Progenitor cell of endocrine pancreas (in vitro differentiated cells): ENCODE data around the gene RNF207. TPM values are rescaled to one million over a fixed set of nuclear protein-coding genes. Genes with fewer than 3 reads are reported as not detected.

ENCODE experiments used
- DNase-seq: peaks from one replicate; pipeline ENCODE4 v3.0.0; 2021; ENCODE audit warnings: low spot score; ENCODE audit not compliant: unreplicated experiment
- H3K27ac Mint-ChIP-seq: 2 replicates; pipeline ENCODE4 v1.8.0; 2021; ENCODE audit warnings: mild to moderate bottlenecking, moderate library complexity, mixed read lengths
- H3K27me3 Mint-ChIP-seq: 2 replicates; pipeline ENCODE4 v1.8.0; 2021; ENCODE audit warnings: mixed read lengths
- H3K36me3 Mint-ChIP-seq: 2 replicates; pipeline ENCODE4 v1.8.0; 2022; ENCODE audit warnings: mixed read lengths; ENCODE audit not compliant: insufficient read depth
- H3K4me1 Mint-ChIP-seq: 2 replicates; pipeline ENCODE4 v1.8.0; 2021; ENCODE audit warnings: low read depth, mixed read lengths
- H3K4me3 Mint-ChIP-seq: 2 replicates; pipeline ENCODE4 v1.8.0; 2021; ENCODE audit warnings: low read depth, mild to moderate bottlenecking, moderate library complexity, mixed read lengths
- H3K9me3 Mint-ChIP-seq: 2 replicates; pipeline ENCODE4 v1.8.0; 2021; ENCODE audit warnings: low read depth, mixed read lengths
- total RNA-seq: library from RNA; stranded (reverse); gene quantifications from 2 replicates; pipeline ENCODE4 v1.2.1, GENCODE V29; 2021
- TF ChIP-seq, protein P1 (sequence below): fragments of 200-600 bp; sonication (generic); IDR thresholded peaks from one replicate; pipeline ENCODE4 v1.5.0; 2021; ENCODE audit warnings: antibody characterized with exemption, mild to moderate bottlenecking; ENCODE audit not compliant: unreplicated experiment

Gene RNF207
- total RNA-seq, 1 donor from 2014 or later, result 50.5 TPM

DNA sequence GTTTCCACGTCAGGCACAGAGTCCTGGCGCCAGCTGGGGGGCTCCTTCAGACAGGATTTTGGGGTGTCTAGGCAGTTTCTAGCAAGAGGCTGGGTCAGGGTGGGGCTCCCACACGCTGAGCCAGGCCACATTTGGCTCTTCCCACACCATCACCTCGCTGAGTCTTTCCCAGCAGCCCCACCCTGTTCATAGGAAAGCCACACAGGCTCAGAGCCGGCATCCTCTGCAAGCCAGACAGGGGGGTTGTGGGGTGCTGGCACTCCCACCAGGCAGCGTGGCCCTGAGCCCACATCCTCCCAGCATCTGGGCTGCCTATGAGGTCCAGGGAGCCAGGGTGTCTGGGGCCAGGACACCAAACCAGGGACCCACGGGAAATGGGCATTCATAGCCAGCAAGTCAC is 57.8 kb downstream of the RNF207 start:
- Mint-ChIP-seq H3K36me3 (peaks cover 2% of the 10 kb centered on the region), H3K27ac (no peak overlapping the region), H3K4me1 (peaks cover 1% of the 10 kb centered on the region), H3K4me3 (no peak overlapping the region), H3K9me3 (no peaks in the 10 kb centered on the region), H3K27me3 (peaks cover 32% of the 10 kb centered on the region)
- TF ChIP-seq, protein P1, sequence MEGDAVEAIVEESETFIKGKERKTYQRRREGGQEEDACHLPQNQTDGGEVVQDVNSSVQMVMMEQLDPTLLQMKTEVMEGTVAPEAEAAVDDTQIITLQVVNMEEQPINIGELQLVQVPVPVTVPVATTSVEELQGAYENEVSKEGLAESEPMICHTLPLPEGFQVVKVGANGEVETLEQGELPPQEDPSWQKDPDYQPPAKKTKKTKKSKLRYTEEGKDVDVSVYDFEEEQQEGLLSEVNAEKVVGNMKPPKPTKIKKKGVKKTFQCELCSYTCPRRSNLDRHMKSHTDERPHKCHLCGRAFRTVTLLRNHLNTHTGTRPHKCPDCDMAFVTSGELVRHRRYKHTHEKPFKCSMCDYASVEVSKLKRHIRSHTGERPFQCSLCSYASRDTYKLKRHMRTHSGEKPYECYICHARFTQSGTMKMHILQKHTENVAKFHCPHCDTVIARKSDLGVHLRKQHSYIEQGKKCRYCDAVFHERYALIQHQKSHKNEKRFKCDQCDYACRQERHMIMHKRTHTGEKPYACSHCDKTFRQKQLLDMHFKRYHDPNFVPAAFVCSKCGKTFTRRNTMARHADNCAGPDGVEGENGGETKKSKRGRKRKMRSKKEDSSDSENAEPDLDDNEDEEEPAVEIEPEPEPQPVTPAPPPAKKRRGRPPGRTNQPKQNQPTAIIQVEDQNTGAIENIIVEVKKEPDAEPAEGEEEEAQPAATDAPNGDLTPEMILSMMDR, result no peak
- DNase-seq, result no peak

DNA sequence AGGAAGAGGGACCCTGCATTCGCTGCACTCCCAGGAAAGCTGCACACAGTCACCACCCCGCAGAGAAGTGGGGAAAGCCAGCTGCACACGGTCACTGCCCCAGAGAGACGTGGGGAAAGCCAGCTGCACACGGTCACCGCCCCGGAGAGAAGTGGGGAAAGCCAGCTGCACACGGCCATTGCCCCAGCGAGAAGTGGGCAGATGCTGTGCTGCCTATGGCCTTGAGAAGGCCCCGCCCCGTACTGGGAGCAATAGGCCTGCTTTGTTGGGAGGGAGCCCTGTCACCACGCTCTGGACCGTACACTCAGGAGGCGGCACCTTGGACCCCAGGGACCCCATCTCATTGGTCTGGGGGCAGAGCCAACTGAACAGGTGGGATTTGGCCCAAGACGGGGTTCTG is 59.2 kb downstream of the RNF207 start:
- no peak overlapping the region for H3K4me3 Mint-ChIP-seq
- peaks cover 6% of the 10 kb centered on the region for H3K4me1 Mint-ChIP-seq
- TF ChIP-seq, protein P1, result no peak
- H3K27me3 Mint-ChIP-seq, result peaks cover 21% of the 10 kb centered on the region
- no peaks in the 10 kb centered on the region for H3K9me3 Mint-ChIP-seq
- no peak overlapping the region for H3K27ac Mint-ChIP-seq
- DNase-seq, result no peak
- H3K36me3 Mint-ChIP-seq, result peaks cover 2% of the 10 kb centered on the region

DNA sequence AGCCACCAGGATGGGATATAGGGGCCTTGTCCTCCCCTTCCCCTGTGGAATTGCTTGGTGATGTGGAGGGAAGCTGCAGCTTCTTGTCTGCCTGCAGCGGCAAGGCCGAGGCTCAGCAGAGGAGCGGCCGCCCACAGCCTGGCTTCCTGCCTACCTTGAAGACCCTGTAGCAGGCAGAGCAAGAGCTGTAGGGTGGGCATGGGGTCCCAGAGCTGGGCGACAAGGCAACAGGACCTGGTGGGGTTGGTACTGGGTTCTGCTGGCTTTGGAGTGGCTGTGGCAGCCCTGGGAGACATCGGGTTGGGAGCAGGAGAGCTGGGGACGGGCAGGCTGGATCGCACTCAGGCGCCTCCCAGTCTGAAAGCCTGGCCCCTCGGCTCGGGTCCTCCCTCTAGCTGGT is 60.7 kb downstream of the RNF207 start:
- DNase-seq, result no peak
- no peak overlapping the region for H3K27ac Mint-ChIP-seq
- no peak overlapping the region for H3K4me3 Mint-ChIP-seq
- peaks cover 18% of the 10 kb centered on the region for H3K4me1 Mint-ChIP-seq
- H3K27me3 Mint-ChIP-seq, result peaks cover 20% of the 10 kb centered on the region
- H3K36me3 Mint-ChIP-seq, result peaks cover 2% of the 10 kb centered on the region
- no peaks in the 10 kb centered on the region for H3K9me3 Mint-ChIP-seq
- TF ChIP-seq, protein P1, result no peak

DNA sequence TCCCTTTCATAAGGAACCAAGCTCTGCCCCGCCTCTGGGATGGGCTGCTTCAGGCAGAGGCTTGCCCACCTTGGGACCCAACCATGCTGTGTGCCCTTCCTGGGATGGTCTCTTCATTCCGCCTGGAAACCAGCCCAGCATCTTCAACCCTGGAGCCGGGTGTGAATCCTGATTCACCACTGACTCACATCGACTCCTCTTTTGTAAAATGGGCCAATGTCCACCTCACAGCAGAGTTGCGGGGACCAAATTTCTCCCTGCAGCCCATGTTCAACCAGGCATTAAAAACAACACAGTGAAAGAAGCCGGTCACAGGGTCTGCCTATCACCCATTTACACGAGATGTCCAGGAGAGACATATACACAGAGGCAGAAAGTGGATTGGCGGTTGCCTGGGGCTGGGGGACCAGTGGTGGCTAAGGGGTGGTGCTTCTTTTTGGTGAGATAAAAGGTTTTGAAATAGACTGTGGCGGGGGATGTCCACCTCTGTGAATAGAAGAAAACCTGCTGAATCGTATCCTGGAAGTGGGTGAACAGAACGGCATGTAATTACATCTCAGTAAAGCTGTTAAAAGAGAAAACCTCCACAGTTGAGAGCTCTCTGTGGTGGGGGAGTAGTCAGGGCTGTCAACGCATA is 61.9 kb downstream of the RNF207 start:
- Mint-ChIP-seq H3K27ac (no peak overlapping the region), H3K27me3 (peaks cover 10% of the 10 kb centered on the region), H3K4me1 (peaks cover 17% of the 10 kb centered on the region), H3K9me3 (no peaks in the 10 kb centered on the region), H3K4me3 (no peak overlapping the region), H3K36me3 (peaks cover 2% of the 10 kb centered on the region)
- no peak for DNase-seq
- TF ChIP-seq, protein P1, result no peak

DNA sequence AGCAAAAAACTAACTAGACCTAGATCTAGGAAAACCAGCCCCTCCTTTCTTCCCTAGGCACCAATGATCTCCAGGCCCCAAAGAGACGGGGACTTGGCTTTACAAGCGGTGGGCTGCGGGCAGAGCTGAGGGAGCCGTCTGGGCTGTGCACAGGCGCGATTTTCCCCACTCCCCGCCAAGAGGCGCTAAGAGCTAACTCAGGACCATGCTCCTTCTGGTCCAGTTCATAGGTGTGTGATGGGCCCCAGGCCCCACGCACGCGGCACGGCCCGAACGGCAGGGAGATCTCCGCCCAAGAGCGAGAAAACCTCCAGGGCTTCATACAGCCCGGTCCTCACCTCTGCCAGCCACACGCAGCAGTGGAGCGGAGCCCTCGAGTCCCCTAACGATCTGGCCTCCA is 62.5 kb downstream of the RNF207 start:
- H3K27ac Mint-ChIP-seq, result no peak overlapping the region
- no peak for DNase-seq
- H3K4me3 Mint-ChIP-seq, result no peak overlapping the region
- peaks cover 2% of the 10 kb centered on the region for H3K36me3 Mint-ChIP-seq
- H3K4me1 Mint-ChIP-seq, result peaks cover 17% of the 10 kb centered on the region
- H3K9me3 Mint-ChIP-seq, result no peaks in the 10 kb centered on the region
- TF ChIP-seq, protein P1, result no peak
- H3K27me3 Mint-ChIP-seq, result peaks cover 10% of the 10 kb centered on the region
